ENCODE measurements around the gene TRIB2. TPM values are rescaled to one million over a fixed set of nuclear protein-coding genes. Genes with fewer than 3 reads are reported as not detected.

Gene TRIB2
- total RNA-seq, 1 donor from 2014 or later: 19.3 TPM

DNA sequence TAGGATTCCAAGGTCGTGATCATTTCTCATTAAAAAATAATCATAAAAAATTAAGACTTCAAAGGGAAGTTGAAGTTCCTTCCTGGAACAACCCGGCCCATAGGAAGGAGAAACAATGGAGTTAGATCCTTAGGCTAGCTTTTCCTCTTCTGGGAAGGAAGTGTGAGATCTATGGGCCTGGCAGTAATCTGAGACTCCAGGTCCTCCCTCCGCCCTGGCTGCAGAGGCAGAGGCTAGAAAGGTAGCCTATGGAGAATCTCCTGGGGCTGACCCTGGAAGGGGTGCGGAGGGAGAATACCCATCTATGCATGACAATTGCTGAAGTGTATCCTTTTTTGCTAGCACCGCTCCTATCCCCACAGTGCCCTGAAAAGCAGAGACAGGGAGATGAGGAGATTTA lies 37.9 kb downstream of the TRIB2 start:
- Mint-ChIP-seq H3K9me3 (no peaks in the 10 kb centered on the region), H3K36me3 (ENCODE audit: low read depth) (no peaks in the 10 kb centered on the region), H3K27me3 (peaks cover 4% of the 10 kb centered on the region), H3K27ac (no peak overlapping the region), H3K4me1 (no peaks in the 10 kb centered on the region), H3K4me3 (no peak overlapping the region)
- ChIA-PET CTCF (no interaction called here), POLR2A (no interaction called here)
- no peak for ATAC-seq (ENCODE audit: low read depth)
- intact Hi-C loops (cut with micrococcal nuclease): no loop called here
- no peak for DNase-seq
- TF ChIP-seq, protein P1, sequence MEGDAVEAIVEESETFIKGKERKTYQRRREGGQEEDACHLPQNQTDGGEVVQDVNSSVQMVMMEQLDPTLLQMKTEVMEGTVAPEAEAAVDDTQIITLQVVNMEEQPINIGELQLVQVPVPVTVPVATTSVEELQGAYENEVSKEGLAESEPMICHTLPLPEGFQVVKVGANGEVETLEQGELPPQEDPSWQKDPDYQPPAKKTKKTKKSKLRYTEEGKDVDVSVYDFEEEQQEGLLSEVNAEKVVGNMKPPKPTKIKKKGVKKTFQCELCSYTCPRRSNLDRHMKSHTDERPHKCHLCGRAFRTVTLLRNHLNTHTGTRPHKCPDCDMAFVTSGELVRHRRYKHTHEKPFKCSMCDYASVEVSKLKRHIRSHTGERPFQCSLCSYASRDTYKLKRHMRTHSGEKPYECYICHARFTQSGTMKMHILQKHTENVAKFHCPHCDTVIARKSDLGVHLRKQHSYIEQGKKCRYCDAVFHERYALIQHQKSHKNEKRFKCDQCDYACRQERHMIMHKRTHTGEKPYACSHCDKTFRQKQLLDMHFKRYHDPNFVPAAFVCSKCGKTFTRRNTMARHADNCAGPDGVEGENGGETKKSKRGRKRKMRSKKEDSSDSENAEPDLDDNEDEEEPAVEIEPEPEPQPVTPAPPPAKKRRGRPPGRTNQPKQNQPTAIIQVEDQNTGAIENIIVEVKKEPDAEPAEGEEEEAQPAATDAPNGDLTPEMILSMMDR (IDR thresholded peaks at IDR 0.05): no peak

DNA sequence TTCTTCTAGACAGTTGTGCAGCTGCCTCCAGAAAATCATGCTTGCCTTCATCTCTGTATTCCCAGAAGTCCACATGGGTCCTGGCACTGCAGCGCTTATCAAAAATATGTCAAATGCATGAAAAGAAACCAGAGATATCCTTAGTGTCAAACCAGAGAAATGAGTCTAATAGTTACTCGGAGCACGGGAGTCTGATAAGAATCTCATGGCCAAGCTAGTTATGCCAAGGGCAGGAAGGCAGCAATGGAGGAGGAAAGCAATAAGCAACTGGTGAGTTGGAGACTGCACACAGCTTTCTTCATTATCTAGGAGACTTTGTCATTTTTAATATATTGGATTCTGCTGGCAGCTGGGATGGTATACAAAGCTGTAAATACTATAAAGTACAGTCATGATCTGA lies 38.6 kb downstream of the TRIB2 start:
- ATAC-seq (ENCODE audit: low read depth) (no peak), DNase-seq (no peak)
- H3K27ac Mint-ChIP-seq: no peak overlapping the region
- no peaks in the 10 kb centered on the region for H3K36me3 Mint-ChIP-seq (ENCODE audit: low read depth)
- H3K4me1 Mint-ChIP-seq: no peaks in the 10 kb centered on the region
- H3K4me3 Mint-ChIP-seq: no peak overlapping the region
- ChIA-PET POLR2A (no interaction called here), CTCF (no interaction called here)
- H3K9me3 Mint-ChIP-seq: no peaks in the 10 kb centered on the region
- TF ChIP-seq, protein P1 (IDR thresholded peaks at IDR 0.05): no peak
- H3K27me3 Mint-ChIP-seq: peaks cover 4% of the 10 kb centered on the region
- intact Hi-C loops (cut with micrococcal nuclease): no loop called here

DNA sequence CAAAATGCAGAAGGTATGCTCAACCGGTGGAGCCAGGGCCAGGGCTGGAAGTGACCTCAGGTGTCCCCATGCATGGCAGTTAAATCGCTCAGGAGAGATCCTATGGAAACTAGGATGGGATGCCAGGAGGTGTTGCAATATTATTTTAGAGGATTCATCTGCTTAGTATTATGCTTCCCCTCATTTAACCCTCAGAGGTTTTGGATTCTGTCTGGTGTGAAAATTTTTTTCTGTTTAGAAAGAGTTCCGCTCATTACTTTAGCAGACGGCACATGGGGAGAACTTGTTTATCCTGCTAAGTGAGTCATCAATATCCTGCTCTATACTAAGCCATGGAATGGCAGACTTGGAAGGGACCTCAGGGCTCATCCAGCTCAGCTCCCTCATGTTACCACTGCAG lies 42.5 kb downstream of the TRIB2 start:
- DNase-seq (no peak), ATAC-seq (ENCODE audit: low read depth) (no peak)
- Mint-ChIP-seq H3K4me1 (no peaks in the 10 kb centered on the region), H3K27me3 (peaks cover 18% of the 10 kb centered on the region), H3K4me3 (no peak overlapping the region), H3K9me3 (peaks cover under 1% of the 10 kb centered on the region), H3K27ac (no peak overlapping the region), H3K36me3 (ENCODE audit: low read depth) (no peaks in the 10 kb centered on the region)
- ChIA-PET CTCF (no interaction called here), POLR2A (no interaction called here)
- TF ChIP-seq, protein P1 (IDR thresholded peaks at IDR 0.05): no peak
- intact Hi-C loops (cut with micrococcal nuclease): no loop called here

DNA sequence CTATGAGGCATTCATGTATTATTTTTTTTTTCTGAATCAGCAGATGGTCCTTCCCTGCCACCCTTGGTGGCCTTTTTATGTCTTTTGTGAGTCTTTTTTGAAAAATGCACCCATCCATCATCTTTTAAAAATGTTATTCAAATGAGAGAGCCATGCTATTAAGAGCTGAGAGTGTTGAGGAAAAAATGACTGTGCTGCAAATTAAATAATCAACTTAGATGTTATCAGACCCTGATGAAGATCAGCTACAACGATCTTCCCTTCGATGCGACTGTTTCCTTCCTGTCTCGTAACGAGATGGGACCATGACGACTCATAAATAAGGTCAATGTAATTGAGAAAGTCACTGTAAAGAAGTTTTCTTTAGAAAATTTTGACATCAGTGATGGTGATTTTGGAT lies 44.4 kb downstream of the TRIB2 start:
- H3K4me3 Mint-ChIP-seq: no peak overlapping the region
- H3K27me3 Mint-ChIP-seq: peaks cover 20% of the 10 kb centered on the region
- no peak for DNase-seq
- no peak overlapping the region for H3K27ac Mint-ChIP-seq
- no peaks in the 10 kb centered on the region for H3K36me3 Mint-ChIP-seq (ENCODE audit: low read depth)
- ATAC-seq (ENCODE audit: low read depth): no peak
- TF ChIP-seq, protein P1 (IDR thresholded peaks at IDR 0.05): no peak
- ChIA-PET CTCF (no interaction called here), POLR2A (no interaction called here)
- peaks cover 4% of the 10 kb centered on the region for H3K9me3 Mint-ChIP-seq
- no peaks in the 10 kb centered on the region for H3K4me1 Mint-ChIP-seq
- intact Hi-C loops (cut with micrococcal nuclease): no loop called here

DNA sequence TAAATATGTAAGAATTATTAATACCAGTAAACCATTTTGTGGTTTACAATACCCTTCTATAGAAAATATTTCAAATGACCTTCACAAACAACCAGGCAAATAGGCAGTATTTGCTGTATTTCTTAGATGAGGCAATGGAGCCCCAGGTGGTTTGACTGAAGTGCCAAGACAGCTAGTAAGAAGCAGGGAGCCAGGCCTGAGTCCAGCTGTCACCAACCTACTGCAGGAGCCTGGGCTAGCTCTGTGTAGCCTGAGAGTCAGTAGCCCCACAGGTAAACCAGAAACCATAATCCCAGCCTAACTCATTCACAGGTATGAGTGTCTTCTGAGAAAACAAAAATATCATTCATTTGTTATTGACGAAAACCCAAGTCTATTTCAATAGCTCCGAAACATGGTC lies 45.6 kb downstream of the TRIB2 start:
- POLR2A ChIA-PET: no interaction called here

More for the DNA sequence above, 45.6 kb downstream of the TRIB2 start:
- H3K9me3 Mint-ChIP-seq: peaks cover 4% of the 10 kb centered on the region
- H3K27me3 Mint-ChIP-seq: peaks cover 29% of the 10 kb centered on the region
- TF ChIP-seq, protein P1 (IDR thresholded peaks at IDR 0.05): no peak
- CTCF ChIA-PET: no interaction called here
- no peak overlapping the region for H3K4me3 Mint-ChIP-seq
- intact Hi-C loops (cut with micrococcal nuclease): no loop called here
- ATAC-seq (ENCODE audit: low read depth) (no peak), DNase-seq (no peak)
- no peaks in the 10 kb centered on the region for H3K4me1 Mint-ChIP-seq
- H3K27ac Mint-ChIP-seq: no peak overlapping the region
- no peaks in the 10 kb centered on the region for H3K36me3 Mint-ChIP-seq (ENCODE audit: low read depth)
